Stimulated activated CD8-positive, alpha-beta memory T cell treated with anti-CD3 and anti-CD28 coated beads, Interleukin-15, amount 100 ng/mL, for 24 hours (primary cell): ENCODE data around the gene ZYX.

ENCODE experiments used
- DNase-seq: peaks from one replicate; pipeline ENCODE4 v3.0.0-alpha.2; 2020; ENCODE audit warnings: low read depth

ZYX gene

GRCh38 chr7:143362131-143363015, 18.8 kb upstream of the ZYX start, which contains the start of gene FAM131B:
TSS of gene FAM131B (minus strand) at chr7:143362713. CDS start at chr7:143362603, 110 bp downstream.
- no peak for DNase-seq

- no peak for DNase-seq
These were observed 17.9 kb upstream of the ZYX start for GRCh38 chr7:143363016-143363937.

- no peak for DNase-seq
These were observed 13.2 kb upstream of the ZYX start for GRCh38 chr7:143367972-143368371.

GRCh38 chr7:143368387-143368786, 12.8 kb upstream of the ZYX start:
- no peak for DNase-seq

GRCh38 chr7:143369678-143370651, 11.2 kb upstream of the ZYX start:
- no peak for DNase-seq

- DNase-seq = no peak
These were observed 9.1 kb upstream of the ZYX start for GRCh38 chr7:143372070-143372469.

- DNase-seq = no peak
These were observed 7.8 kb upstream of the ZYX start for GRCh38 chr7:143373255-143373794.

GRCh38 chr7:143374561-143374960, 6.6 kb upstream of the ZYX start:
- DNase-seq = no peak

- no peak for DNase-seq
These were observed 5.7 kb upstream of the ZYX start for GRCh38 chr7:143375298-143376034.

- no peak for DNase-seq
These were observed 4.7 kb upstream of the ZYX start for GRCh38 chr7:143376396-143376795.

GRCh38 chr7:143379611-143380259, 1.4 kb upstream of the ZYX start:
- no peak for DNase-seq

- peak; percentile 71 for DNase-seq
These were observed 892 bp upstream of the ZYX start for GRCh38 chr7:143380260-143380645.

GRCh38 chr7:143381427-143382125, 431 bp downstream of the ZYX start:
- DNase-seq = no peak

GRCh38 chr7:143382126-143382790, 1.1 kb downstream of the ZYX start:
- no peak for DNase-seq

- no peak for DNase-seq
These were observed 1.9 kb downstream of the ZYX start for GRCh38 chr7:143382791-143383641.

- no peak for DNase-seq
These were observed 2.5 kb downstream of the ZYX start for GRCh38 chr7:143383642-143383957.

- no peak for DNase-seq
These were observed 3.0 kb downstream of the ZYX start for GRCh38 chr7:143384148-143384547.
